GM21529 (cell line): Measurements from ENCODE around the gene NCOA3.
"Not testable (repeated sequence)": the region's sequence is repeated elsewhere in the genome, so short reads cannot be mapped to it uniquely, and the experiment has no call there.

Experiments
- ATAC-seq: cut with Tn5 transposase; IDR thresholded peaks from one replicate; pipeline ENCODE4 v1.9.1; 2021; ENCODE audit not compliant: unreplicated experiment

NCOA3 gene

GRCh38 chr20:47501482-47502270 lies at the start of gene NCOA3:
Gene NCOA3, plus strand, starts transcription at chr20:47501887. Its CDS starts 120,361 bp downstream, at chr20:47622248.
- peak; percentile 77 for ATAC-seq

- no peak for ATAC-seq
Observed at GRCh38 chr20:47452736-47453161, 48.9 kb upstream of the NCOA3 start.

- peak; percentile 87 for ATAC-seq
Observed at GRCh38 chr20:47453167-47453782, 48.4 kb upstream of the NCOA3 start.

GRCh38 chr20:47454298-47455132 lies 47.2 kb upstream of the NCOA3 start:
- ATAC-seq: no peak

DNA sequence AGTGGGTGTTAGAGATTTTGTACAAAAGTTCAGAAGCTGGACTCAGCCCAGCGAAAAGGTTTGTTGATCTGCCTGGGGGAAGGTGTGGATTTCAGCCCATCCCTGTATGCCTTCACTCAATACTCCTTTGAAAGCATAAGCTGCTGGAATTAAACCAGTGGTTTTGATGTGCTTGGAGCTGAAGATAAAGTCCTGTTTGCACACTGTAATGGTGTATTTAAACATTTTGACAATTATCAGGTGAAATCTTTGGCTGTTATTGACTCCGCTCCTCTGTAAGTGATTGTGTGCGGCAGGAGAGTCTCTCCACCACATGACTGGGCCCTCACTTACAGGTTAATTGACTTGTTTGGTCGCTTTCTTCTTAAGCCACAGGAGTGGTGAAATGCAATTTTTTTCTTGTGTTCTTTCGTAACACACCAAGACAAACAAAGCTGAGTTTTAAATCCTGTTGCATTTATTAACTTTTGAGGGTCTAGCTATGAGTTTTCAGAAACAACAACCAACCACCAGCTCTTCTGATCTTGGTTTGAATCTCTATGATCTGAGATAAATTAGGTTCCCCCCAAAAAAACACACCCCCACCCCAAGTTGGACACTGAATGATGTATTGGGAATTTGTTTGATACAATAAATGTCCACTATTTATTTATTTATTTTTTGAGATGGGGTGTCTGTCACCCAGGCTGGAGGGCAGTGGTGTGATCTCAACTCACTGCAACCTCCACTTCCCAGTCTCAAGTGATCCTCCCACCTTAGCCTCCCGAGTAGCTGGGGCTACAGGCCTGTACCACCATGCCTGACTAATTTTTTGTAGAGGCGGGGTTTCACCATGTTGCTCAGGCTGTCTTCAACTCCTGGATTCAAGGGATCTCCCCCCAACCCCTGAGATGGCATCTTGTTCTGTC lies 46.3 kb upstream of the NCOA3 start:
- no peak for ATAC-seq

DNA sequence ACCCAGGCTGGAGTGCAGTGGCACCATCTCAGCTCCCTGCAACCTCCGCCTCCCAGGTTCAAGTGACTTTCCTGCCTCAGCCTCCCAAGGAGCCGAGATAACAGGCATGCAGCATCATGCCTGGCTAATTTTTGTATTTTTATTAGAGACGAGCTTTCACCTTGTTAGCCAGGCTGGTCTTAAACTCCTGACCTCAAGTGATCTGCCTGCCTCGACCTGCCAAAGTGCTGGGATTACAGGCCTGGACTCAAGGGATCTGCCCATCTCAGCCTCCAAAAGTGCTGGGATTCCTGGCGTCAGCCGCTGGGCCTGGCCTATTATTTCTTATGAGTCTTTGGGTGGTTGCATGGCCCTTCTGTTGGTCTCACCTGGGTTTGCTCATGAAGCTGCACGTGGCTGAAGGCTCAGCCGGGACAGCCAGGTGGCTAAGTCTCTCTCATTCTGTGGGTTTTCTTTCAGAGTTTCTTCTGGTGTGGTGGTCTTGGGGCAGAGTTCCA lies 45.6 kb upstream of the NCOA3 start:
- ATAC-seq: no peak

GRCh38 chr20:47456952-47457724 lies 44.5 kb upstream of the NCOA3 start:
- ATAC-seq: no peak

GRCh38 chr20:47458280-47459050 lies 43.2 kb upstream of the NCOA3 start:
- ATAC-seq: not testable (repeated sequence)

DNA sequence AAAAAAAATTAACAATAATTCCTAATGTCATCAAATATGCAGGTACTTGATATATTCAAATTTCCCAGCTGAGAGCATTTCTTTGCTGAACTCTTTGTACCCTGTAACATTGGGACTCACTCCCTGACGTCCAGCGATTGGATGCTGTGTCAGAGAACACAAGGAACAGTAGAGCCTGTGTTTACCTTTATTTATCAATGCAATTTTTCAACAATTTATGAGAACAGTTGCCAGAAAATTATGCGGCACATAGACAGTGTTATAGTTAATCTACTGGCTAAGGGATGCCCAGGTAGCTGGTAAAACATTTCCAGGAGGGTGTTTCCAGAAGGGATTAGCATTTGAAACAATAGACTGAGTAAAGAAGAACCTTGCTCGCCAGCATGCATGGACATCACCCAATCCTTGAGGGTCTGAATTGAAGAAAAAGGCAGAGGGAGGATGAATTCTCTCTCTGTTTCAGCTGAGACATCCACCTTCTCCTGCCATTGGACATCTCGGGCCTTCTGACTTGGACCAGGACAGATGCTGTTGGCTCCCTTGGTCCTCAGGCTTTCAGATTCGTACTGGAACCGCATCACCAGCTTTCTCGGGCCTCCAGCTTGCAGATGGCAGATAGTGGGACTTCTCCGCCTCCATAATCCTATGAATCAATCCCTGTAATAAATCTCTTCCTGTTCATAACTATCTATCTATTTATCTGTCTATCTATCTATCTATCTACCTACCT lies 42.2 kb upstream of the NCOA3 start:
- ATAC-seq: no peak

DNA sequence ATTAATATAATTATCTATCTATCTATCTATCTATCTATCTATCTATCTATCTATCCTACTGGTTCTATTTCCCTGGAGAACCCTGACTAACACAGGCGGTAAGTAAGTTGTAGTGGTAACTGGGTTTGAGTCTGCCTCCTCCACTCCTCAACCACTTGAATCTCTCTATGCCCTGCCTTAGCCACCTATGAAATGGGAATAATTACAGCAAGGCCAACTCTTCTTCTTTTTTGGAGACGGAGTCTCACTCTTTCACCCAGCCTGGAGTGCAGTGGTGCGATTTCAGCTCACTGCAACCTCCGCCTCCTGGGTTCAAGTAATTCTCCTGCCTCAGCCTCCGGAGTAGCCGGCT lies 41.0 kb upstream of the NCOA3 start:
- ATAC-seq: not testable (repeated sequence)

GRCh38 chr20:47461120-47461685 lies 40.5 kb upstream of the NCOA3 start:
- no peak for ATAC-seq

DNA sequence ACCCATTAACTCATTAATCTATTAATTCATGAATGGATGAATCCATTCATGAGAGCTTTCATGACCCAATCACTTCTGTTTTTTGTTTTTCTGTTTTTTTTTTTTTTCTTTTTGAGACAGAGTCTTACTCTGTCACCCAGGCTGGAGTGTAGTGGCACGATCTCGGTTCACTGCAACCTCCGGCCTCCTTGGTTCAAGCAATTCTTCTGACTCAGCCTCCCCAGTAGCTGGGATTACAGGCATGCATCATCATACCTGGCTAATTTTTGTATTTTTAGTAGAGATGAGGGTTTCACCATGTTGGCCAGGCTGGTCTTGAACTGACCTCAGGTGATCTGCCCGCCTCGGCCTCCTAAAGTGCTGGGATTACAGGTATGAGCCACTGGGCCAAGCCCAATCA lies 39.8 kb upstream of the NCOA3 start:
- not testable (repeated sequence) for ATAC-seq

DNA sequence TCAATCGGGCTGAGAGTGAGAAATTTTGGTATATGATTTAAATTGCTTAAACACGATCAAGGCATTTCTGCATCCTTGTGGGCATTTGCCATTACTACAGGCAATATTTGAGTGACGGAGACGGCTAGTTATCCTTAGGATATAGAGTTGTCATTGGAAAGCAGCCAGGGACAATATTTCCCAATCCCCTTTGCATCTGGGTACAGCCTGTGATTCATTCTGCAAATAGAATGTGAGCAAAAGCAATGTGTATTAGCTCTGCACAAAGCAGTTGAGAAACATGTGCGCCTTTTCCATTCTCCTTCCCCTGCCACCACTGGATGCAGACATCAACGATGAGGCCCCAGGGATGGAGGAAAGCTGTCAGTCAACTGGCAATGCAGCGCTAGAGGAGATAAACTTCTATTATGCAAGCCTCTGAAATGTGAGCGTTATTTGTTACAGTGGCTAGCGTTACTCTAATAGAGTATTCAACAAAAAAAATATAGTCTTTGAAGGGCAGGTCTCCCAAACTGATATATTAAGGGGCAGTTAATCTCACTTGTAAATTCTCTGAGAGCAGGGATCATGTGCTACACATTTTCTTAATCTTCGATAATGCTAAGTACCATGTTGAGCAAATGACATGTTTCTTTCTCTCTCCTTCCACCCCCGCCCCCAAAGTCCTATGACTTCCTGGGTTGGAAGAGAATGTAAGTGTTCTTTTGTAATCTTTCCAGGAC lies 37.1 kb upstream of the NCOA3 start:
- no peak for ATAC-seq

DNA sequence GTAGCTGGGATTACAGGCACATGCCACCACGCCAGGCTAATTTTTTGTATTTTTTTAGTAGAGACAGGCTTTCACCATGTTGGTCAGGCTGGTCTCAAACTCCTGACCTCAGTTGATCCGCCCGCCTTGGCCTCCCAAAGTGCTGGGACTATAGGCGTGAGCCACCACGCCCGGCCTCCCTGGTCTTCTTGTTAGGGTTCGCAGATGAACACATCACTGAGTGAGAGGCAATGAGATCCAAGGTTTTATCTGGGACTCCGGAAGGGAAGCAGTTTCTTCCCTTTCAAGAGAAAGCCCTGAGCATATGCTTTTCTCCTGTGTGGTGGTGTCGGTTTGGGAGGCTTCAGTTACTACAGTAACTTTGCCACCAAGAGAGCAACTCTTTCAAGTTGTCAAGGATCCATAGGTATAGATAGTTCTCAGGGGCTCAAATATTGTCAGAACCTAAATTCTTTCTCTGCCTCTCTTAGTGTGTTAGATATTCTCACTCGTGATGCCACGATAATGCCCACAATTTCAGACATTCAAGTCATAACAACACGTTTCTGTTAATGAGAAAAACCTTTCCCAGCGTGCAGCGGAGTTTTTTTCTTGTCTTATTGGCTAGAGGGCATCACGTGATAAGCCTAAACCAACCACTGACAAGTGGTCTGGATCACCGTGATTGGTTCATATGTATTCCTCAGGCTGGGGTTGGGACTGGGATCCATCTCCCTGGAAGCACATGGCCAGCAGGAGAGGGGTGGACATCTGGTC lies 36.2 kb upstream of the NCOA3 start:
- ATAC-seq: no peak

DNA sequence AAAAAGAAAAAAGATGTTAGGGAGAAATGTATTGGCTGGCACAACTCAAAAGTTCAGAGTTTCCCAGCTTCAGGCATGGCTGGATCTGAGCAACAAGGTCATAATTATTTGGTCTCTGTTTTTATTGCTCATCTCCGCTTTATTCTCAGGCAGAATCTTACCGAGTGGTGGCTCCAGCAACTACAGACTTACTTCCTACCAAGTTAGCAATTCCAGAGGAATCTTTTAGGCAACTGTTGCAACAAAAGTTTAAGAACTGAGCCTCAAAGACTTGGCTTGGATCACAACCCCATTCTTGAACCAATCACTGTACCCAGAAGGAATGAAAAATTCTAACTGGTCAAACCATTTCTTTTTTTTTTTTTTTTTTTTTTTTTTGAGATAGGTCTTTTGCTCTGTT lies 35.5 kb upstream of the NCOA3 start:
- no peak for ATAC-seq

- ATAC-seq: no peak
Observed at GRCh38 chr20:47466704-47467459, 34.8 kb upstream of the NCOA3 start.
